Measurements from ENCODE around the gene EPB41L1.

Gene EPB41L1

DNA sequence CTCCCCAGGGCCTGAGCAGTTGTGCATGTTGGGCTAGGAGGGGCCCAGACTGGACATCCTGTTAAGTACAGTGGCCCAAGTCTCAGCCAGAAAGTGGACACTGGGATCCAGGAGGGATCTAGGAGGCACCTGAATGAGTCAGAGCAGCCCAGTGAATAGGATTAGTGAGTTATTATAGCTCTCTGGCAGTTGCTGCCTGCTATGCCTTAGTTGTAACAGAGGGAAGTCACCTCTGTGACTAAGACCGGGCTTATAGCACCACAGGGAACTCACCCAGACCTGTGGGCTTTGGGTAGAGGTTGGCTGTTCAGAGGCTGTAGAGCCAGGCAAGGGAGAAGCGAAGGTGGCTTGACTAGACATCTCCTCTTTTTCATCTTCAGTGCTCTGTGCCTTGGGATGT lies 42.7 kb downstream of the EPB41L1 start:
- no peak for DNase-seq

DNA sequence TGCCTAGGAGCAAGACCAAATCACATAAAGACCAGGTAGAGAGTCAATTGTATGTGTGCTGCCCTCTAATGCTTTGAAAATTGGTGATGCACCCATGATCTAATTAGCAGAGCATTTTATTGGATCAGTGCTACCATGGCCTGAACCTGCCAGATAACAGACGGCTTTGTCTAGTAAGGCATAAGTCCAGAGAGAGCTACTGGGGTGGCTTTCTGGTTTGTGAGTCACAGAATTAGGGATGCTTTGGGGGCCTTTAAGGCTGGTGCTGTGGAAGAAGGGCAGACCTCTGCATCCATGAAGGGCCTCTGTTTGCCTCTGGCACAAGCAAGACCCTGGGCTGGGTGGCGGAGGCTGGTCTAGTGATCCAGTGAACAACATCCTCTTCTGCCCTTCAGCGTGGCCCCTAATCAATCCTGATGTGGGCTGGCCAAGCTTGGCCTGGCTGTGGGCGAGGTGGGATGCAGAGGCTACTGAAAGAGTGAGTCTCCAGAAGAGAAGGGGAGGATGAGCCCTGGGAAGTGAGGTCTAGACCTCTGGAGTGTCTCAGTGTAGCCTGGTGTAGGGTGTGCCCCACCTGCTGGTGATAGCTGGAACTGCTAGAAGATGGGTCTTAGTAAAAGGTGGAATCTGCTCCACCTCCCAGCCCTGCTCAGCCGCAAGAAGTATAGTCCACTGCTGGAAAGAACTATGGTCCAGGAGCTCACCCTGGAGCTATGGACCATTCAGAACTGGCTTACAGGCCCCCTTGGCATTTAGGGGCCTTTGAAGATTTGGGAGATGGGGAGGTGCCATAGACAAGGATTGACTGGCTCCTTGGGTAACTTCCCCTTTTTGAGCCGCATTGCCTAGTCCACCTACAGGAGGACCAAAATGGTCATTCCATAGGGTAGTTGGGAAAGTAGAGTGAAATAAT lies 45.1 kb downstream of the EPB41L1 start:
- DNase-seq = peak; percentile 26

DNA sequence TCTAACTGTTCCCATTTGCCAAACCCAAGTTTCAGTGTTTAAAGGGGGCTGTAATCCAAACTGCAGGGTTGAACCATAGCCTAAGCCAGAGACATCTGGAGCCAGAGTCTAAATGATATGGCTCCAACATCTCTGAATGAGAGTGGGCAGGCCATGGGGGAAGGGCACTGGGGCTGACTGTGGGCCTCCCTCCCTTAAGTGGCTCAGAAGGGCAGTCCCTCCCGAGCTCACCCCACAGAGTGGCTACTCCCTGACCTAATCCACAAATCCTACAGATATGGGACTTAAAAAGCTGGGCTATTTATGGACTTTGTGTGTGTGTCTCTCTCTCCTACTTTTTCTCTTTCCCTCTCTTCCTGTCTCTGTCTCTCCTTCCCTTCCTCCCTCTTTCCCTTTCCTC lies 45.9 kb downstream of the EPB41L1 start:
- DNase-seq = no peak

DNA sequence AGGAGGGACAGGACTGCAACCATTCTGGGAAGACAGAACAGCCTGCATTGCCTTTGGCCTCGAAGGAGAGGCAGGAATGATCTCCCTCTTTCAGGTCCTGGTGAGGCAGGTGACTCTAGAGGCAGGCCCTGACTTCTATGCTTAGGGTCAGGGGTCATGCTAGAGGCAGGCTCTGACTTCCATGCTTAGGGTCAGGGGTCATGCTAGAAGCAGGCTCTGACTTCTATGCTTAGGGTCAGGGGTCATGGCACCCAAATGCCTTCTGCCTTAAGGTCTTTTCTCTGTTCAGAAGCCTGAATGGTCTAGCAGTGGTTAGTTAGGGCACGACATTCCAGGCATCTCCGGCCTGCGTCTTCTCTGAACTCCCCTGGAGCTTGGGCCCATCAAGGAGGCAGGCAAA lies 46.7 kb downstream of the EPB41L1 start:
- no peak for DNase-seq

DNA sequence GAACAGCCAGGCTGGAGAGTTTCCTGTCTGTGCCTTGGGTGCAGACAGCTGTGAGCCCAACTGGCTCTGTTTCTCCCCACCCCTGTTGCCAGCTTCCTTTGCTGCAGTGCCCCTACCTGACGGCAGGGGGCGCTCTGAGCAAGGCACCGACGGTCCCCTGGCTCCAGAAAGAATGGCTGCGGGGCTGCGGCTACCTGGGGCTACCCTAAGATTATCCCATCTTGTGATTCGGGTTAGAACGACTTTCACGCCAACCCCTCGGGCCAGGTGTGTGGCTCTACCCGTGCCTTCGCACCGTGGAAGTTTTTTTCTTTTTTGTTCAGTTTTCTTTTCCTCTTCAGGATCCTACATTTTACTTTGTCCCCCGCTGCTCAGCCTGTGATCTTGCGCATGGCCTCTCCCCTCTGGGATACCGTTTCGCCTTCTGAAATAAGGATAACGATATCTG lies 48.4 kb downstream of the EPB41L1 start:
- no peak for DNase-seq

DNA sequence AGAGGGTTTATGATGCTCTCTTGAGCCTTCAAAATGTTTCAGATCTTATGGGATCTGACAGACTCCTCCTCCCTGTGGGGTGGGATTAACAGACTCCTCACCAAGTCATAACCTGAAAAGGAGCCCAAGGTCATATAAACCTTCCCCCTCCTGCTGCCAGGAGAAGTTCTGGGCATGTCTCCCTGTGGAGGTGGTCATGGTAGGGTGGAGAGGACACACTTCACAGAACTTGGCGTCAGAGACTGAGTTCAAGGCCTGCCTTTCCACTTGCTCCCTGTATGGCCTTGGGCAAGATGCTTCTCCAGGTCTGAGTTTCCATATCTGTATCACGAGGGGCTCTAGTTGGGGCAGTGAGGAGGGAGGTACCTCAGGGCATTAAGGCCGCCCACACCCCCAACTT lies 49.3 kb downstream of the EPB41L1 start:
- DNase-seq = no peak

DNA sequence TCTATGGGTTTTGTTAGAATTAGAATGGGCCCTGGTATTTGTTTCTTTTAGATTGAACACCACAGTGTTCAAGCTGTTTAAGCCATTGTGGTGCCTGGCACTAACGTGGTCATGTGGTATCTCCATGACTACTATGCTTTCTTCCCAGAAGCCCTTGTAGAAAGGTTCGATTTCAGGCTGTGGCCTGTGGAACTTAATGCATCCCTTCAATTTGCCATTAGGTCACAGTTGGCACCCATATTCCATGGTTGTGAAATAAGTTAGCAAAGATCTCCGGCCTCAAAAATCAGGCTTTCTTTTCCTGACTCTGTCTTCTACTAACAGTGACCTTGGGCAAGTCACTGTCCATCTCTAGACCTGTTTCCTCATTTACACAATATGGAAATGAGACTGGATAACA lies 50.5 kb downstream of the EPB41L1 start:
- no peak for DNase-seq

DNA sequence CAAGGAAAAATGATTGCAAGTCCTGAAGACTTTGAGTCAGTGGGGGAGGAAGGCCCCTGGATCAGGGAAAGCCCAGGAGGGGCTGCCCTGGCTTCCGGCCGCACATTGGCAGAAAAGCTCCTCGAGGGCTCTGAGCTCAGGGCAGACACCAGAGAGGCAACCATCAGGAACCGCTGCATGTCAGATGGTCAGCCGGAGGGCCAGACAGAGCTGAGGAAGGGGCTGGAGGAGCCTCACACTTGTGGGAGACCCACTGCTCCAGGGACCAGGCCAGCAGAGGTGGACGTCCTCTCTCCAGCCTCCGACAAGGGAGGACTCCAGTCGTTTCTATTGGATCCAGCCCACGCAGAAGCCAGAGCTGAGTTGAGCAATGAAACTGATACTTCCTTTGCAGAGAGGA lies 51.5 kb downstream of the EPB41L1 start:
- DNase-seq = no peak

DNA sequence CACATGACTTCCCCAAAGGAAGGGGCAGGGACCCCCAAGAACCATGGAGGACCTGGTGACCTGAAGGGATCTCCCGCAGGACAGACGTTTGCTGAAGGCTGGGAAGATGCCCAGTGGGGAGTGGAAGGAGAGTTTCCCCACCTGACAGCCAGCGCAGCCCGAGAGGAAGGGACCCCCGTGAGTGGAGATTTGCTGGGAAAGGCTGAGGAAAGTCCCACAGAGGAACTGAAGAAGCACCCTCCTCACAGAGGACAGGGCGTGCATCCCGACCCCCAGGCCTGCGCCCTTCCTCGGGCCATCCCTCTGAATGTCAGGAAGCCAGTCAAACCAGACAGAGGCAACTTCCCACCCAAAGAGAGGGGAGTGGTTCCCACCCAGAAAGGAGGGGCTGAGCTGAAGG lies 52.1 kb downstream of the EPB41L1 start:
- no peak for DNase-seq

DNA sequence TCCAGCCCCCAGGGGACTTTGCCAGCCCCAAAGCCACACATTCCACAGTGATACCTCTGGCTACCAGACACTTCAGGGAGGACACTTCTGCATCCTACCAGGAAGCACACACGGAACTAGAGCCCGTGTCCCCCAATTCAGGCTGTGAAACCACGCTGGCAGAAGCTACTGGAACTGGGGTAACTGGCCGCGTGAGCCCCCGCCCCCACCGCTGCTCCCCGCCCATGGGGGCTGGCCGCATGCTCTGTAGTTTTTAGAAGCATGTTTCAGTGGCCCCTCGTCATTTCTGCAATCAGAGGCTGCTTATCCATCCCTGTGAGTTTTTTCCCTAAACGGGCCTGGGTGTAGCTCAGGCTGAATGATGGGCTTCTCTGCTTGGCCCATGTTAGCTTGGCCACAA lies 53.1 kb downstream of the EPB41L1 start:
- DNase-seq = no peak

DNA sequence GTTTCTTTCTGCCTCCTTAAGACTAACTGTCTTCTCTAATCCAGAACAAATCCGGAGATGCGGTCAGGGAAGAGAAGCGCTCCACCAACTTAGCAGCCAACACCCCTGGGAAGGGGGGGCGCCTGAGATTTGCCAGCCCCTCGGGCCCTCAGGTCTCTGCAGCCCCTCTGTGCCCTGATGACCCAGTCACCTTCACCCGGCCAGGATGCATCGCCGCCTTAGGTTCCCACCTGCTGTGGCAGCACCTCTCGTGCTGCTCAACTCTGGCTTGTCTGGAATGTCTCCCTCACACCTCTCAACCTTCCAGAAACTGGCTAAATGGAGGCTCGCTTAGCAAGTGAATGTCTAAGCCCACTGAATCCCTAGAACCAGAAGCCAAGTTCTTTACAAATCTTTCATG lies 53.7 kb downstream of the EPB41L1 start:
- DNase-seq = no peak

DNA sequence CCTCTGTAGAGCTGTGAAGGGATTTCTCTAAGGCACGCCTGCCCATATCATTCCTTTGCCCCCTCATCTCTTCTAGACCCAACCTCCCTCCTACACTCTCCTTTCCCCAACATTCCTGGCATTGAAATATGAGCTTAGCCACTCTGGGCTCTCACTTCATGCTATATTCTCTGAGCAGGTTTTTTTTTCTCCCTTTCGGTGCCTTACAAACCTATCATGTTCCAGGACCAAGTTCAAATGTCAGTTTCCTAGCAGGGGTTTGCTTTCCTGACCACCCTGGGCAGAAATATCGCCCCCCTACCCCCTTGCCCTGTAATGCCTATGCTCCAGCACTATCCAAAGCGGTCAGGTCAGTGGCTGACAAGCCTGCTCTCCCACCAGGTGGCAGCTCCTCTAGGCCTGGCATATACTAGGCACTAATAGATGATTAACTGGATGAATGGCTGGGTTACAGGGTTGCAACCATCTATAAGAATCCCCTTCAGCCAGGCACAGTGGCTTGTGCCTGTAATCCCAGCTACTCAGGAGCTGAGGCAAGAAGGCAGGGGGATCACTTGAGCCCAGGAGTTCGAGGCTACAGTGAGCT lies 56.0 kb downstream of the EPB41L1 start:
- DNase-seq = no peak

DNA sequence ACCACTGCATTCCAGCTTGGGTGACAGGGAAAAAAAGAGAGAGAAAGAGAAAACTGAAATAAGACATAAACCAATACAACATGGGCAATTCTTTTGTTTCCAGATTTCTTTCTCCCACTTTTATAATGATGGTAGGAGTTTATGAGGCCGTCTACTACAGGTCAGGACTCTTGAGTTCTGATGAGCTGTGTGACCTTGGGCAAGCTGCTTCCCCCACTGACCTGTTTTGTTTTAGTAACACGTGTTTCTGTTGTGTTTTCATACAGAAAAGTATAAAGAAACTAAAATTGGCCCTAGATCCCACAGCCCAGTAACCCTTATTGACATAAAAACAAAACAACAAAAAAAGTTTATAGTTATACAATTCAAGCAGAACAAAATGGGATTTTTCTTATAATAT lies 58.8 kb downstream of the EPB41L1 start:
- no peak for DNase-seq

DNA sequence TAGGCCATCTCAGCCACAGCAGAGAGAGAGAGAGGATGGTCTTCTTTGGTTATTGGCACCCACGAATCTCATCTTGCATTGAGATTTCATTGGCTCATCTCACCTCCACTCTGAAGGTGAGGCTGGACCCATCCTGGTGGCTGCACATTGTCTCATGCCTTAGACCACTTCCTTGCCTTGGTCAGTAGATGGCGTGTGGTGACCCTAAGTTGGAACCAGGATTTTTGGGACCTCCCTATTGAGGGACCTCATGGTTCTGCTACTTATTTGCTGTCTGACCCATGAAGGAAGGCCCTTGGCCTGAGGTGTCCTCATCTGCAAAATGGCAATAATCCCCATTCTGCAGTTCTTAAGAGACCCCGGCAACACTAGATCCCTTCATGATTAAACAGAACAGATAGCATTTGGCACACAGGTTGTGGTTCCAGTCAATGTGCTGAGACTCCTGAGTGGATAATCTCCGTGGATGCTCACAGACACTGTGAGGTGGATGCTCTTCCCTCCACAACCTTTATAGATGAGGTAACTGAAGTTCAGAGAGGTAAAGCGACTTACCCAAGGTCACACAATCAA lies 60.2 kb downstream of the EPB41L1 start:
- DNase-seq = peak; percentile 0

DNA sequence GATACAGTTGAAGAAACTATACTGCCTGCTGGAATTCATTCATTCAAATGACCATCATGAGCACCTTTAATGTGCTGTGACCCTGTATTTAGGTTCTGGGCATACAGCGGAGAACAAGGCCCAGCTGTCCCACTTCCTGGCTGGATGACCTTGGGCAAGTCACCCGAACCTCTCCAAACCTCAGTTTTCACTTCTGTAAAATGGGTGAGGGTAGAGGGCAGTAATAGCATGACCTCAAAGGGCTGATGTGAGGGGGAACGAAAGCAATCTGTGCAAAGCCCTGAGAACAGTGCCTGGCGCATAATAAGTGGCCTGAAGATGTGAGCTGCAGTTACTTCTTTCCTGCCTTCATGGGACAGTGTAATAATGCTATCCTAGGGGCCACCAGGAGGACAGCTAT lies 61.2 kb downstream of the EPB41L1 start:
- DNase-seq = no peak

DNA sequence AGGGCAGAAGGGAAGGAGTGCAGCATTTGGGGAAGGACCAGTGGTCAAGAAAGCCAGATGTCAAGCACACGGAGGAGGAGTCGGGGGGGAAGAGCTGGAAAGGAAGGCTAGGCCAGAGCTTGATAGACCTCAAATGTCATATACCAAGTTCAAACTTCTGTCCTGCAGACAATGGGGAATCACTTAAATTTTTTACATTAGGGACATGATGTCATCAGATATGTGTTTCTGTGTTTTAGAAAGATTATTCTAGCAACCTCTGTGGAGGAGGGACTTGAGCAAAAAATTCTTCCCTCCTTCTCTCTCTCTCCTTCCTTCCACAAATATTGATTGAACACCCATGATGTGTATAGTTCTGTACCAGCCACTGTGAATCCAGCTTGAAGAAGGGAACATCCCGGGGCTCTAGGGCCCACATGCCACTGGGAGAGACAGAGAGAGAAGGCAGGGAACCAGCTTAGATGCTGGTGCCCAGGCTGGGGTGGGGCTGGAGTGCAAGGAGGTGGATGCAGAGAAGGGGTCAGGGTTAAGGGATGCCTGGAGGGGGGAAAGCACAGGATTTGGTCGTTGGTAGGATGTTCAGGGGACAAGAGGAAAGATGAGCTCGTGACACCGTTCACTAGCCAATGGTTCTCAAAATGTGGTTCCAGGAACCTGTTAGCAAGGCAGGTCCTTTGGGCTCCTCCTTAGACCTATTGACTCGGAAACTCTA lies 61.9 kb downstream of the EPB41L1 start:
- DNase-seq = no peak

DNA sequence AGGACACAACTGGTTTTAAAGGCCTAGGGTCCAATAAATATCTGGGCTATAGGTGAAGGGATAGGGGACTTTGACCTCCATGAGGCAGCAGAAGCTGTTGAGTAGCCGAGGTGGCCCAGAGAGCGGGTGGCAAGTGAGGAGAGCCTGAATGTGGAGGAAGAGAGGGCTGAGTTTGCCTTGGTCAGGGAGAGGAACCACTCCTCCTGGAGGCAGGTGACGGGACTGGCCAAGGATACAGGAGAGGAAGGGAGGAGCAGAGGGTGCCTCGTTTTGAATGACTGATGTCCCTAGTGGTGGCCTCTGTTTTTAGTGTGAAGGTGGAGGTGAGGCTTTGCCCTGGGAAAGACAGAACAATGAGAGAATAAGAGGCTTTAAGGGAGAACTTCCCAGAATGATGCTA lies 62.7 kb downstream of the EPB41L1 start:
- DNase-seq = no peak

DNA sequence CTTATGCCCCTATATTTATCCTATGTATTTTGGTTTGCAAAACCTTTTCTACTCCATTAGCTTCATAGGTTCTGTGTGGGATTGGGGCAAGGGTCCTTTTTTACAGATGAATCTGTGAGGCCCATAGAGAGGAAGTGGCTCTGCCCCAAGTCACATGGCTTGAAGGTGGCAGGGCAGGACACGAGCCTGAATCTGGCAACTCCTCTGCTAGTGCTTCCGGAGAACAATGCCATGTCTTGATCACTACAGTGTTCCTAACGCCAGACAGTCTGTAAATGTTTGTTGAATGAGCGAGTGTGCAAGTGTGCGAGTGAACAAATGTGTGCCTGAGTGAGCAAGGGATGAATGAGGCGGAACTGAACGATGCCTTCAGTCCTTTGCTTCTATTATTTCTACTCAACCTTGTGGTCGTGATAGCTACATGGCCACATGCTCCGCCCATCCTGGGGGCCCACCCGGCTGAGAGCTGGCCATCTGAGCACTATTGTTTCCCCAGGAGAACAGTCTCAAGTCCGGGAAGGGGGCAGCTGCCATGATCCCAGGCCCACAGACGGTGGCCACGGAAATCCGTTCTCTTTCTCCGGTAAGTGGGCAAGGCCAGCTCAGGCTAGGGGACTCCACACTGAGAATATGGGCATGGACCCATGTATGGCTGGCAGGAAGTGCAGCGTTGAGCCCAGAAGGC lies 64.0 kb downstream of the EPB41L1 start:
- no peak for DNase-seq

DNA sequence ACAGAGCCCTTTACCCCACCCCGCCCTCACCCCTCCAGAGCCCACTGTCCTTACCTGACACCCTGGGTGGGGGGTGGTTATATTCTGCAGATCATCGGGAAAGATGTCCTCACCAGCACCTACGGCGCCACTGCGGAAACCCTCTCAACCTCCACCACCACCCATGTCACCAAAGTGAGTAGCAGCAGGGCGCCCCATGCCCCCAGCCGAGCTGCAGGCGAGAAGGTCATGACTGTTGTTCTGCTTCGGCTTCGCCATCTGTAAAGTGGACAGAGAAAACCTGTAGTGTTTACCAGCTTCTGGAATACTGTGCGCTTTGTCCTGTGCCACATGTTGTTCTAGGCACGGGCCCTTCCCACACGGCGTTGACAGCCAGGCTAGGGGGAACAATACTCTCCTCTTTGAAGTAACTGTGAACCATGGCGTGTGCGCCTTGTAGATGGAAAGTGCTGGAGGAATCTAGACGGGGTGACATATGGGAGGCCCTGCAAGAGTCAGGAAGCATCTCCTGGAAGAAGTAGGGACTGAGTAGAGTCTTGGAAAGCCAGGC lies 65.2 kb downstream of the EPB41L1 start:
- no peak for DNase-seq

DNA sequence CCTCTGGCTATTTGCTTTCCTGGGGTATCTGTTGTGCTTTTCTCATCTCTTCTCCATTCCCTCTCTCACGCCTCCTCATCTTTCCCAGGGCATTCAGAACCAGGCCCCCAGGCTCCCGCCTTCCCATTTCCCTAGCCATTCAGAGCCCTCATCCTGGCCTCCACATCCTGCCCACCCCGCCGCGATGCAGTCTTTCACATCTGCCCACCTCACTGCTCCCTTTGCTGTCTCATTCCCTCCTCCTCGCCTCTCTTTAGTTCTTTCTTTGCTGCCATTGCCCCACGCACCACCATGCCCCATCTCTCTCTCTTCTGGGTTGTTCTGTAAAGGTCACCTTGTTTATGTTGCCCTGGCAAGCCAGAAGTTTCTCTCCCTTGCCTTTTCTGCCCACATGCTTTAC lies 71.1 kb downstream of the EPB41L1 start:
- DNase-seq = no peak

DNA sequence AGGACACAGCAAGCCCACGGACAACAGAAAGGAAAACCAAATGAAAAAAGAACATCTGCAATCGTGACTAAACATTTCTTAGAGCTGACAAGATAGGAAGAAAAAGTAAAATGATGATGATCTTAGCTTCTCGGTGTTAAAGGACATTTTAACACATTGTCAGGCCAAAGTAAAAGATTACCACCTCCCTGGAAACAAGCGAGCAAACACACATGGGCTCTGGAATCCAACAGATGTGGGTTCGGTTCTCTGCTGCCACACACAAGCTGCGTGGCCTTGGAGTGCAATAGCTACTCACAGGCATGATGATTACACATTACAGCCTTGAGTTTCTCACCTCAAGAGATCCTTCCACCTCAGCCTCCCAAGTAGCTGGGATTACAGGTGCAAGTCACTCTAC lies 74.2 kb downstream of the EPB41L1 start:
- DNase-seq = no peak

DNA sequence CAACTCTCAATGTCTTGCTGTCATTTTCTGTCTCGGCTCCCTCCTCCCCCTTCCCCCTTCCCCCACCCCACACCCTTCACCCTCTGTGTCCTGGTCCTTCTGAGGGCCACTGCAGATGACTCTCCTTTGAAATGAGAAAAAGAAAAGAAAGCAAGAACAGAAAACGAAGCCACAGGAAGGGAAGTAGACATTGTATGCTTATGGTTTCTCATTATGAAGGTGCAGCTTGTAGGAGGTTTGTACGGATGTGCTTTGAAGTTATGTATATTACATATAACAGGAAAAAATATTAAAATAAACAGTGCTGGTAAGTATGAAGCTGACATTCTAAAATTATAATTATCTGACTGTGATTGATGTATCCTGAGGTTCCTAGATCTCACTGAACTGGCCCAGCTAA lies 75.5 kb downstream of the EPB41L1 start:
- no peak for DNase-seq

DNA sequence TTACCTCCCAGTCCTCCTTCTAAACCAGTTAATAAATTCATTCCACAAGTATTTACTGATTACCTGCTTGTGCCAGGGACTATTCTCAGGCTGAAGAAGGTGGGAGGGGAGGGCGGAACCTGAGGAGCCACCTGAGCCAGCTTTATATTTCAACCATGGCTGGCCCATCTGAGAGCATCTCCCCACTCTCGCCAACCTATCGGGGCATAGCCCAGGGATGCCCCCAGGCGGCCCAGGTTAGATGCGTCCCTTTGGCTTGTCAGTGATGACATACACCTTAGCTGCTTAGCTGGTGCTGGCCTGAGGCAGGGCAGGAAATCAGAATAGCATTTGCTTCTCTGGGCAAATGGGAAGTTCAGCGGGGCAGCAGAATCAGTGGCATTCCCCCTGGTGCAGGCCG lies 76.8 kb downstream of the EPB41L1 start:
- DNase-seq = no peak
